Neural crest cell (in vitro differentiated cells): Measurements from ENCODE around the gene KIAA0825. TPM values are rescaled to one million over a fixed set of nuclear protein-coding genes. Genes with fewer than 3 reads are reported as not detected.
"Not testable (repeated sequence)": the region's sequence is repeated elsewhere in the genome, so short reads cannot be mapped to it uniquely, and the experiment has no call there.

Experiments
- DNase-seq: peaks from one replicate; pipeline ENCODE4 v3.0.0; 2021; ENCODE audit warnings: low read depth, mixed read lengths, low spot score
- H3K27ac Mint-ChIP-seq: one replicate; pipeline ENCODE4 v1.8.0; 2021; ENCODE audit warnings: mild to moderate bottlenecking, mixed read lengths; ENCODE audit not compliant: unreplicated experiment
- H3K27me3 Mint-ChIP-seq: 2 replicates; pipeline ENCODE4 v1.8.0; 2021; ENCODE audit warnings: low read depth, mild to moderate bottlenecking, mixed read lengths
- H3K36me3 Mint-ChIP-seq: 2 replicates; pipeline ENCODE4 v1.8.0; 2021; ENCODE audit warnings: low read depth, mild to moderate bottlenecking, mixed read lengths
- H3K4me1 Mint-ChIP-seq: 2 replicates; pipeline ENCODE4 v1.8.0; 2021; ENCODE audit warnings: mixed read lengths
- H3K4me3 Mint-ChIP-seq: one replicate; pipeline ENCODE4 v1.8.0; 2021; ENCODE audit warnings: mild to moderate bottlenecking, mixed read lengths
- H3K9me3 Mint-ChIP-seq: 2 replicates; pipeline ENCODE4 v1.8.0; 2021; ENCODE audit warnings: mixed read lengths
- CTCF ChIP-seq: fragments of 200-600 bp; sonication (generic); conservative IDR thresholded peaks from 2 replicates; pipeline ENCODE4 v1.5.0; 2021; ENCODE audit warnings: antibody characterized with exemption, mild to moderate bottlenecking
- total RNA-seq: library from RNA; stranded (reverse); gene quantifications from 2 replicates; pipeline ENCODE4 v1.2.1, GENCODE V29; 2021

Gene KIAA0825
- total RNA-seq, 1 donor from 2014 or later, result 3.5 TPM

- no peak overlapping the region for H3K27ac Mint-ChIP-seq
- H3K27me3 Mint-ChIP-seq, result no peaks in the 10 kb centered on the region
- H3K9me3 Mint-ChIP-seq, result no peaks in the 10 kb centered on the region
- no peak for TF ChIP-seq CTCF
- no peaks in the 10 kb centered on the region for H3K36me3 Mint-ChIP-seq
- no peak overlapping the region for H3K4me3 Mint-ChIP-seq
- no peaks in the 10 kb centered on the region for H3K4me1 Mint-ChIP-seq
- no peak for DNase-seq
Observed at GRCh38 chr5:94575196-94575595, 43.2 kb downstream of the KIAA0825 start.

GRCh38 chr5:94573349-94573748 is 45.1 kb downstream of the KIAA0825 start:
- H3K27ac Mint-ChIP-seq, H3K4me3 Mint-ChIP-seq, H3K36me3 Mint-ChIP-seq, H3K9me3 Mint-ChIP-seq, H3K27me3 Mint-ChIP-seq, DNase-seq, H3K4me1 Mint-ChIP-seq: not testable (repeated sequence)

- H3K4me3 Mint-ChIP-seq, result no peak overlapping the region
- H3K36me3 Mint-ChIP-seq, result no peaks in the 10 kb centered on the region
- no peak for DNase-seq
- H3K9me3 Mint-ChIP-seq, result no peaks in the 10 kb centered on the region
- no peak for TF ChIP-seq CTCF
- no peaks in the 10 kb centered on the region for H3K4me1 Mint-ChIP-seq
- H3K27ac Mint-ChIP-seq, result no peak overlapping the region
- H3K27me3 Mint-ChIP-seq, result no peaks in the 10 kb centered on the region
Observed at GRCh38 chr5:94571415-94571814, 47.0 kb downstream of the KIAA0825 start.

- Mint-ChIP-seq H3K4me3 (no peak overlapping the region), H3K27ac (no peak overlapping the region), H3K4me1 (no peaks in the 10 kb centered on the region), H3K36me3 (no peaks in the 10 kb centered on the region), H3K9me3 (no peaks in the 10 kb centered on the region), H3K27me3 (no peaks in the 10 kb centered on the region)
- TF ChIP-seq CTCF, result no peak
- DNase-seq, result no peak
Observed at GRCh38 chr5:94564812-94565211, 53.6 kb downstream of the KIAA0825 start.

- Mint-ChIP-seq H3K27ac (no peak overlapping the region), H3K9me3 (no peaks in the 10 kb centered on the region), H3K4me3 (no peak overlapping the region), H3K4me1 (no peaks in the 10 kb centered on the region), H3K27me3 (no peaks in the 10 kb centered on the region), H3K36me3 (peaks cover 4% of the 10 kb centered on the region)
- DNase-seq, result no peak
- no peak for TF ChIP-seq CTCF
Observed at GRCh38 chr5:94562327-94562971, 56.0 kb downstream of the KIAA0825 start.

GRCh38 chr5:94558028-94558427 is 60.4 kb downstream of the KIAA0825 start:
- H3K9me3 Mint-ChIP-seq, result peaks cover 4% of the 10 kb centered on the region
- TF ChIP-seq CTCF, result no peak
- H3K27ac Mint-ChIP-seq, result no peak overlapping the region
- no peaks in the 10 kb centered on the region for H3K4me1 Mint-ChIP-seq
- H3K27me3 Mint-ChIP-seq, result no peaks in the 10 kb centered on the region
- no peak for DNase-seq
- peaks cover 7% of the 10 kb centered on the region for H3K36me3 Mint-ChIP-seq
- no peak overlapping the region for H3K4me3 Mint-ChIP-seq
